GM12878 (cell line): ENCODE data around the gene MAST4. TPM values are rescaled to one million over a fixed set of nuclear protein-coding genes. Genes with fewer than 3 reads are reported as not detected.

Experiments used
- ATAC-seq: fragments of 200-7000 bp; cut with Tn5 transposase; 3 replicates; pipeline ENCODE4 v1.9.1; 2020; ENCODE audit warnings: mild to moderate bottlenecking, moderate library complexity
- BruUV-seq: library from RNA; stranded (reverse); fragments of 400-500 nt; replicated peaks from 2 replicates; lab custom pipeline; 2021; lab: Mats Ljungman, UMichigan
- CTCF ChIA-PET: fragments of 300-600 bp; sonication (Branson Sonifier 250); formaldehyde crosslinking; extraction: SDS; loops from one replicate; lab custom pipeline; 2021; ENCODE audit warnings: inconsistent platforms; lab: Yijun Ruan, JAX
- POLR2A ChIA-PET: fragments of 350-600 bp; formaldehyde crosslinking; extraction: SDS; loops from one replicate; lab custom pipeline; 2021; ENCODE audit warnings: inconsistent platforms; lab: Charles Lee
- RAD21 ChIA-PET: fragments of 300-600 bp; sonication (Branson Sonifier 250); formaldehyde crosslinking; loops from one replicate; lab custom pipeline; 2023; ENCODE audit warnings: antibody characterized with exemption; ENCODE audit not compliant: unreplicated experiment; lab: Charles Lee
- SMC1A ChIA-PET: fragments of 300-600 bp; sonication (Branson Sonifier 250); formaldehyde crosslinking; loops from one replicate; lab custom pipeline; 2023; ENCODE audit not compliant: unreplicated experiment, uncharacterized antibody; lab: Charles Lee
- DNase-seq: peaks from one replicate; pipeline ENCODE4 v3.0.0-alpha.2; 2011; ENCODE audit warnings: low read depth, low spot score
- FAIRE-seq: peaks from 3 replicates; lab custom pipeline; 2011; peaks lifted over from hg19 to GRCh38; lab: Jason Lieb, UNC
- H2AFZ ChIP-seq: 2 replicates; pipeline ENCODE4 v1.6.0; 2011; ENCODE audit warnings: low read depth, low read length, control low read depth; ENCODE audit not compliant: control insufficient read depth
- H3K27ac ChIP-seq: 2 replicates; pipeline ENCODE4 v1.5.1; 2011; ENCODE audit warnings: control low read depth; ENCODE audit not compliant: control insufficient read depth, insufficient read depth
- H3K27me3 ChIP-seq, 2 experiments: replicated peaks in 1 of 2; 2 replicates each; pipeline versions ENCODE4 v1.6.0 to v1.6.1; 2011; ENCODE audit warnings: low read length in 1 of 2; ENCODE audit not compliant: control insufficient read depth in 2 of 2, insufficient read depth in 2 of 2
- H3K36me3 ChIP-seq, 2 experiments: 2 replicates each; pipeline ENCODE4 v1.5.1; 2011; ENCODE audit warnings: low read length in 1 of 2; ENCODE audit not compliant: control insufficient read depth in 2 of 2, insufficient read depth in 2 of 2
- H3K4me1 ChIP-seq: 2 replicates; pipeline ENCODE4 v1.6.1; 2011; ENCODE audit warnings: mild to moderate bottlenecking, low read length, moderate library complexity, mixed read lengths; ENCODE audit not compliant: control insufficient read depth, insufficient read depth
- H3K4me2 ChIP-seq: 2 replicates; pipeline ENCODE4 v1.6.0; 2011; ENCODE audit warnings: control low read depth; ENCODE audit not compliant: control insufficient read depth, insufficient read depth
- H3K4me3 ChIP-seq: fragments of 200-600 bp; sonication (generic); 2 replicates; pipeline ENCODE4 v1.5.1; 2016
- H3K79me2 ChIP-seq: 2 replicates; pipeline ENCODE4 v1.6.0; 2011; ENCODE audit warnings: low read length; ENCODE audit not compliant: control insufficient read depth, insufficient read depth
- H3K9ac ChIP-seq: 2 replicates; pipeline ENCODE4 v1.8.0; 2011; ENCODE audit warnings: low read length, control low read depth, mixed read lengths; ENCODE audit not compliant: control insufficient read depth, insufficient read depth
- H3K9me3 ChIP-seq: replicated peaks from 3 replicates; pipeline ENCODE4 v1.5.1; 2011; ENCODE audit warnings: mild to moderate bottlenecking, low read length; ENCODE audit not compliant: control insufficient read depth, insufficient read depth
- H4K20me1 ChIP-seq: 2 replicates; pipeline ENCODE4 v1.6.0; 2011; ENCODE audit not compliant: control insufficient read depth, insufficient read depth
- BACH1 ChIP-seq: fragments of 450-650 bp; IDR thresholded peaks from 2 replicates; pipeline ENCODE4 v1.6.1; 2017; ENCODE audit warnings: mild to moderate bottlenecking, borderline replicate concordance
- GATAD2B ChIP-seq: fragments of 450-650 bp; conservative IDR thresholded peaks from 2 replicates; pipeline ENCODE4 v1.6.1; 2017; ENCODE audit warnings: low read depth, mild to moderate bottlenecking, moderate library complexity
- IRF4 ChIP-seq: IDR thresholded peaks from 2 replicates; pipeline ENCODE4 v1.6.1; 2011; ENCODE audit warnings: low read depth, low read length
- MEF2A ChIP-seq: IDR thresholded peaks from 2 replicates; pipeline ENCODE4 v1.6.1; 2011; ENCODE audit warnings: low read depth, mild to moderate bottlenecking, low read length, moderate library complexity; ENCODE audit not compliant: insufficient read depth
- NRF1 ChIP-seq: conservative IDR thresholded peaks from 2 replicates; pipeline ENCODE4 v1.6.1; 2011; ENCODE audit warnings: mild to moderate bottlenecking, low read depth, low read length, improper control_type of control experiment
- POU2F2 ChIP-seq: IDR thresholded peaks from 3 replicates; pipeline ENCODE4 v1.6.1; 2011; ENCODE audit warnings: low read depth, mild to moderate bottlenecking, low read length, borderline replicate concordance
- RBBP5 ChIP-seq: fragments of 200-600 bp; sonication (generic); conservative IDR thresholded peaks from 2 replicates; pipeline ENCODE4 v1.6.1; 2016
- STAT3 ChIP-seq: IDR thresholded peaks from 2 replicates; pipeline ENCODE4 v1.6.1; 2011; ENCODE audit warnings: low read depth, low read length, improper control_type of control experiment
- ZNF207 ChIP-seq: fragments of 450-650 bp; IDR thresholded peaks from 2 replicates; pipeline ENCODE4 v1.6.1; 2014; ENCODE audit warnings: antibody characterized with exemption, mild to moderate bottlenecking, borderline replicate concordance
- ZSCAN29 ChIP-seq: fragments of 450-650 bp; IDR thresholded peaks from 2 replicates; pipeline ENCODE4 v1.6.1; 2017; ENCODE audit warnings: mild to moderate bottlenecking, moderate library complexity
- WGBS: methylation state at CpG from one replicate; pipeline ENCODE4 v1.1.6; 2016; ENCODE audit warnings: low lambda C conversion rate; ENCODE audit not compliant: insufficient replicate concordance, insufficient coverage; ENCODE audit errors: missing lambda C conversion rate; 5-methylcytosine and 5-hydroxymethylcytosine counted together
- in situ Hi-C: fragments of 300-500 bp; cut with MboI; formaldehyde crosslinking; loops from 9 replicates; pipeline ENCODE4 v1.14.3; 2018; ENCODE audit warnings: mixed read lengths
- intact Hi-C: fragments of 100-400 bp; cut with micrococcal nuclease; formaldehyde crosslinking; loops from one replicate; pipeline ENCODE4 v1.14.2; 2022; ENCODE audit not compliant: unreplicated experiment
- polyA plus RNA-seq, 11 experiments: library from polyadenylated mRNA; depleted of rRNA in 4 of 11; unstranded in 6 of 11; stranded (reverse) in 5 of 11; fragments of >200 nt; fragmentation: Nextera tagmentation in 4 of 11; fragmentation: Illumina TruSeq in 1 of 11; extraction: Ambion mirVana in 4 of 11; extraction: Trizol in 1 of 11; gene quantifications; 1 replicate in 1 of 11; 2 replicates in 10 of 11; pipeline versions ENCODE4 v1.2.1 to v1.2.3, GENCODE V29; 2011 to 2016; ENCODE audit warnings: inconsistent platforms in 2 of 11, missing spikeins in 2 of 11, low read depth in 1 of 11
- total RNA-seq, 4 experiments: library from RNA; depleted of rRNA in 3 of 4; stranded (reverse); fragments of >200 nt in 3 of 4; fragmentation: Illumina TruSeq in 1 of 4; extraction: Trizol in 1 of 4; gene quantifications; 2 replicates each; pipeline versions ENCODE4 v1.2.1 to v1.2.3, GENCODE V29; 2013 to 2021
- TF ChIP-seq, protein P1 (sequence below): fragments of 450-650 bp; IDR thresholded peaks from 2 replicates; pipeline ENCODE4 v1.6.1; 2017; ENCODE audit warnings: low read depth, mild to moderate bottlenecking, moderate library complexity
- TF ChIP-seq, protein P2 (sequence below): fragments of 450-650 bp; IDR thresholded peaks from 2 replicates; pipeline ENCODE4 v1.6.1; 2016; ENCODE audit warnings: mild to moderate bottlenecking, moderate library complexity, borderline replicate concordance
- TF ChIP-seq, protein P3 (sequence below): fragments of 450-650 bp; IDR thresholded peaks from 2 replicates; pipeline ENCODE4 v1.6.1; 2014; ENCODE audit warnings: mild to moderate bottlenecking
- TF ChIP-seq, protein P4 (sequence below): IDR thresholded peaks from 2 replicates; pipeline ENCODE4 v1.6.1; 2011; ENCODE audit warnings: borderline replicate concordance, low read depth, mild to moderate bottlenecking, moderate library complexity, low read length; ENCODE audit not compliant: insufficient read depth, poor library complexity, severe bottlenecking

The MAST4 gene
- total and polyA plus RNA-seq, 10 of the 15 experiments (the other 5 are each of a cell fraction or from before 2014, with no cell fraction given) = 0.02 to 1.6 (median 0.29) TPM; not detected in 1

DNA sequence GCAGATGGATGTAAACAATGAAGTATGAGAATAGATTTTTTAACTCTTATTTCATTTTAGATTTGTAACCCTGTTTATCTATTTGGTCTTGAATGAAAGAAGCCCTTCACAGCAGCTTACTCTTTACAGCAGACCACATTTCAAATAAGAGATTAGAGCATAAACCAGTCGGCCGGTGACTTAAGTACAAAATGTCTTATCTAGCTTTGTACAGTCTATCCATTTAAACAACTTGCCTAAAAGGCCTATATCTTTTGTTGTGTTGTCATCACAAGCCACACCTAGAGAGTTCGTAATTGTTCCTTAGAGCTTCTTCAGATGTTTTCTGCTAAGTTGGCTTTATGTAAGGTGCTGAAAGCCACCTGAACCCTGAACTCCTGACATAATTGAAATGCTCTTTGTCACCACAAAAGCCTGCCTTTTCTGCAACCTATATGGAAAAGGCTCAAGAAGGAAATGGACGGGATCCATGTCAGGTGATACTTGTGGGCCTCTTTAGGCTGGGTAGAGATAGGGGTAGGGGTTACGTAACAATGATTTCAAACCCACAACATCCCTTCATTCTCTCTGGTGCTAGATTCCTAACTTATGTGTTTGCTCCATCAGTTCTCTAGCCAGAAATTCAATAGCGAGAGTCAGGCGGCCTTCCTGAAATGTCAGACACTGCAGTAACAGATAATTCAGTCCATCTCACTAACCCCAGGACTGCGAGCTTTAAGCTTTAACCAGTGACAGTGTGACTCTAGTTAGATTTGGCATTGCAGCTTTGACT is 437.9 kb downstream of the MAST4 start:
- POLR2A ChIA-PET = interaction anchor here (0.9 kb wide), 1 partner anchor 47 kb away, joined by 5 read pairs; no protein-coding TSS in a partner anchor

More for the DNA sequence above, 437.9 kb downstream of the MAST4 start:
- Histone ChIP-seq H3K27ac (no peak overlapping the region), H4K20me1 (no peaks in the 10 kb centered on the region), H2AFZ (no peak overlapping the region), H3K4me1 (no peaks in the 10 kb centered on the region), H3K4me3 (no peak overlapping the region), H3K79me2 (no peaks in the 10 kb centered on the region), H3K9me3 (no peaks in the 10 kb centered on the region), H3K9ac (no peak overlapping the region), H3K27me3 (no peaks in the 10 kb centered on the region; a peak in 1 of 4 replicates), H3K4me2 (no peak overlapping the region), H3K36me3 (no peaks in the 10 kb centered on the region)
- WGBS = 50% methylated on average over 8 of the region's 8 CpGs
- ATAC-seq = no peak
- no TSS peak for BruUV-seq
- FAIRE-seq = no peak
- in situ Hi-C loops (no loop called here), intact Hi-C loops (no loop called here)
- TF ChIP-seq, protein P1, sequence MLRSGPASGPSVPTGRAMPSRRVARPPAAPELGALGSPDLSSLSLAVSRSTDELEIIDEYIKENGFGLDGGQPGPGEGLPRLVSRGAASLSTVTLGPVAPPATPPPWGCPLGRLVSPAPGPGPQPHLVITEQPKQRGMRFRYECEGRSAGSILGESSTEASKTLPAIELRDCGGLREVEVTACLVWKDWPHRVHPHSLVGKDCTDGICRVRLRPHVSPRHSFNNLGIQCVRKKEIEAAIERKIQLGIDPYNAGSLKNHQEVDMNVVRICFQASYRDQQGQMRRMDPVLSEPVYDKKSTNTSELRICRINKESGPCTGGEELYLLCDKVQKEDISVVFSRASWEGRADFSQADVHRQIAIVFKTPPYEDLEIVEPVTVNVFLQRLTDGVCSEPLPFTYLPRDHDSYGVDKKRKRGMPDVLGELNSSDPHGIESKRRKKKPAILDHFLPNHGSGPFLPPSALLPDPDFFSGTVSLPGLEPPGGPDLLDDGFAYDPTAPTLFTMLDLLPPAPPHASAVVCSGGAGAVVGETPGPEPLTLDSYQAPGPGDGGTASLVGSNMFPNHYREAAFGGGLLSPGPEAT = no peak
- TF ChIP-seq GATAD2B (no peak), IRF4 (no peak), ZSCAN29 (no peak), MEF2A (no peak), STAT3 (no peak), ZNF207 (no peak), BACH1 (no peak), RBBP5 (no peak), NRF1 (no peak), POU2F2 (no peak)
- TF ChIP-seq, protein P2, sequence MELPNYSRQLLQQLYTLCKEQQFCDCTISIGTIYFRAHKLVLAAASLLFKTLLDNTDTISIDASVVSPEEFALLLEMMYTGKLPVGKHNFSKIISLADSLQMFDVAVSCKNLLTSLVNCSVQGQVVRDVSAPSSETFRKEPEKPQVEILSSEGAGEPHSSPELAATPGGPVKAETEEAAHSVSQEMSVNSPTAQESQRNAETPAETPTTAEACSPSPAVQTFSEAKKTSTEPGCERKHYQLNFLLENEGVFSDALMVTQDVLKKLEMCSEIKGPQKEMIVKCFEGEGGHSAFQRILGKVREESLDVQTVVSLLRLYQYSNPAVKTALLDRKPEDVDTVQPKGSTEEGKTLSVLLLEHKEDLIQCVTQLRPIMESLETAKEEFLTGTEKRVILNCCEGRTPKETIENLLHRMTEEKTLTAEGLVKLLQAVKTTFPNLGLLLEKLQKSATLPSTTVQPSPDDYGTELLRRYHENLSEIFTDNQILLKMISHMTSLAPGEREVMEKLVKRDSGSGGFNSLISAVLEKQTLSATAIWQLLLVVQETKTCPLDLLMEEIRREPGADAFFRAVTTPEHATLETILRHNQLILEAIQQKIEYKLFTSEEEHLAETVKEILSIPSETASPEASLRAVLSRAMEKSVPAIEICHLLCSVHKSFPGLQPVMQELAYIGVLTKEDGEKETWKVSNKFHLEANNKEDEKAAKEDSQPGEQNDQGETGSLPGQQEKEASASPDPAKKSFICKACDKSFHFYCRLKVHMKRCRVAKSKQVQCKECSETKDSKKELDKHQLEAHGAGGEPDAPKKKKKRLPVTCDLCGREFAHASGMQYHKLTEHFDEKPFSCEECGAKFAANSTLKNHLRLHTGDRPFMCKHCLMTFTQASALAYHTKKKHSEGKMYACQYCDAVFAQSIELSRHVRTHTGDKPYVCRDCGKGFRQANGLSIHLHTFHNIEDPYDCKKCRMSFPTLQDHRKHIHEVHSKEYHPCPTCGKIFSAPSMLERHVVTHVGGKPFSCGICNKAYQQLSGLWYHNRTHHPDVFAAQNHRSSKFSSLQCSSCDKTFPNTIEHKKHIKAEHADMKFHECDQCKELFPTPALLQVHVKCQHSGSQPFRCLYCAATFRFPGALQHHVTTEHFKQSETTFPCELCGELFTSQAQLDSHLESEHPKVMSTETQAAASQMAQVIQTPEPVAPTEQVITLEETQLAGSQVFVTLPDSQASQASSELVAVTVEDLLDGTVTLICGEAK = no peak
- TF ChIP-seq, protein P3, sequence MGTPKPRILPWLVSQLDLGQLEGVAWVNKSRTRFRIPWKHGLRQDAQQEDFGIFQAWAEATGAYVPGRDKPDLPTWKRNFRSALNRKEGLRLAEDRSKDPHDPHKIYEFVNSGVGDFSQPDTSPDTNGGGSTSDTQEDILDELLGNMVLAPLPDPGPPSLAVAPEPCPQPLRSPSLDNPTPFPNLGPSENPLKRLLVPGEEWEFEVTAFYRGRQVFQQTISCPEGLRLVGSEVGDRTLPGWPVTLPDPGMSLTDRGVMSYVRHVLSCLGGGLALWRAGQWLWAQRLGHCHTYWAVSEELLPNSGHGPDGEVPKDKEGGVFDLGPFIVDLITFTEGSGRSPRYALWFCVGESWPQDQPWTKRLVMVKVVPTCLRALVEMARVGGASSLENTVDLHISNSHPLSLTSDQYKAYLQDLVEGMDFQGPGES = no peak
- TF ChIP-seq, protein P4, sequence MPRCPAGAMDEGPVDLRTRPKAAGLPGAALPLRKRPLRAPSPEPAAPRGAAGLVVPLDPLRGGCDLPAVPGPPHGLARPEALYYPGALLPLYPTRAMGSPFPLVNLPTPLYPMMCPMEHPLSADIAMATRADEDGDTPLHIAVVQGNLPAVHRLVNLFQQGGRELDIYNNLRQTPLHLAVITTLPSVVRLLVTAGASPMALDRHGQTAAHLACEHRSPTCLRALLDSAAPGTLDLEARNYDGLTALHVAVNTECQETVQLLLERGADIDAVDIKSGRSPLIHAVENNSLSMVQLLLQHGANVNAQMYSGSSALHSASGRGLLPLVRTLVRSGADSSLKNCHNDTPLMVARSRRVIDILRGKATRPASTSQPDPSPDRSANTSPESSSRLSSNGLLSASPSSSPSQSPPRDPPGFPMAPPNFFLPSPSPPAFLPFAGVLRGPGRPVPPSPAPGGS = no peak
- ChIA-PET SMC1A (interaction anchor here (1.0 to 1.1 kb wide), 2 partner anchors 8 to 73 kb away, joined by 3 read pairs; no protein-coding TSS in a partner anchor), CTCF (no interaction called here), RAD21 (no interaction called here)
- DNase-seq = no peak
